ENCODE results near the gene MGAT1. TPM values are rescaled to one million over a fixed set of nuclear protein-coding genes. Genes with fewer than 3 reads are reported as not detected.
"Not testable (repeated sequence)": the region's sequence is repeated elsewhere in the genome, so short reads cannot be mapped to it uniquely, and the experiment has no call there.

MGAT1 gene
- total and polyA plus RNA-seq, 9 donors = 52.1 to 100 (median 82.4) TPM

- Histone ChIP-seq H3K27ac (ENCODE audit: low read length) (peak overlapping the region; percentile 88), H3K36me3 (ENCODE audit: control insufficient read depth, insufficient read depth, low read length) (peaks cover 27% of the 10 kb centered on the region), H3K27me3 (ENCODE audit: control insufficient read depth, insufficient read depth, low read length) (no peaks in the 10 kb centered on the region), H3K4me3 (ENCODE audit: low read length) (no peak overlapping the region), H3K9me3 (replicated peaks; ENCODE audit: control insufficient read depth, low read depth, low read length) (no peaks in the 10 kb centered on the region), H3K4me1 (ENCODE audit: control insufficient read depth, insufficient read depth, low read length) (peaks cover 42% of the 10 kb centered on the region)
- peak; percentile 60 for DNase-seq
- 3% methylated on average over 10 of the region's 21 CpGs for WGBS (ENCODE audit: insufficient coverage)
Measured at GRCh38 chr5:180786531-180787398, 15.8 kb downstream of the MGAT1 start.

GRCh38 chr5:180785794-180786221 lies 16.8 kb downstream of the MGAT1 start:
- WGBS (ENCODE audit: insufficient coverage) = 25% methylated on average over 3 of the region's 5 CpGs
- H3K9me3 ChIP-seq (replicated peaks; ENCODE audit: control insufficient read depth, low read depth, low read length) = no peaks in the 10 kb centered on the region
- peaks cover 18% of the 10 kb centered on the region for H3K36me3 ChIP-seq (ENCODE audit: control insufficient read depth, insufficient read depth, low read length)
- H3K4me3 ChIP-seq (ENCODE audit: low read length) = no peak overlapping the region
- H3K27me3 ChIP-seq (ENCODE audit: control insufficient read depth, insufficient read depth, low read length) = no peaks in the 10 kb centered on the region
- peak overlapping the region; percentile 88 for H3K27ac ChIP-seq (ENCODE audit: low read length)
- peak; percentile 82 for DNase-seq
- peaks cover 42% of the 10 kb centered on the region for H3K4me1 ChIP-seq (ENCODE audit: control insufficient read depth, insufficient read depth, low read length)

GRCh38 chr5:180785121-180785781 lies 17.4 kb downstream of the MGAT1 start:
- Histone ChIP-seq H3K9me3 (replicated peaks; ENCODE audit: control insufficient read depth, low read depth, low read length) (no peaks in the 10 kb centered on the region), H3K27ac (ENCODE audit: low read length) (peak overlapping the region; percentile 88), H3K4me3 (ENCODE audit: low read length) (no peak overlapping the region), H3K27me3 (ENCODE audit: control insufficient read depth, insufficient read depth, low read length) (no peaks in the 10 kb centered on the region), H3K36me3 (ENCODE audit: control insufficient read depth, insufficient read depth, low read length) (peaks cover 14% of the 10 kb centered on the region), H3K4me1 (ENCODE audit: control insufficient read depth, insufficient read depth, low read length) (peaks cover 42% of the 10 kb centered on the region)
- peak; percentile 68 for DNase-seq
- 39% methylated on average over 11 of the region's 15 CpGs for WGBS (ENCODE audit: insufficient coverage)

GRCh38 chr5:180784497-180785097 lies 18.0 kb downstream of the MGAT1 start:
- WGBS (ENCODE audit: insufficient coverage) = 19% methylated on average over 3 of the region's 13 CpGs

GRCh38 chr5:180783340-180784052 lies 19.1 kb downstream of the MGAT1 start:
- Histone ChIP-seq H3K4me1 (ENCODE audit: control insufficient read depth, insufficient read depth, low read length) (peaks cover 35% of the 10 kb centered on the region), H3K9me3 (replicated peaks; ENCODE audit: control insufficient read depth, low read depth, low read length) (no peaks in the 10 kb centered on the region), H3K27ac (ENCODE audit: low read length) (no peak overlapping the region), H3K27me3 (ENCODE audit: control insufficient read depth, insufficient read depth, low read length) (no peaks in the 10 kb centered on the region), H3K36me3 (ENCODE audit: control insufficient read depth, insufficient read depth, low read length) (peaks cover 4% of the 10 kb centered on the region), H3K4me3 (ENCODE audit: low read length) (no peak overlapping the region)
- DNase-seq = no peak
- WGBS (ENCODE audit: insufficient coverage) = 88% methylated on average over 6 of the region's 12 CpGs

More at GRCh38 chr5:180784497-180785097, 18.0 kb downstream of the MGAT1 start:
- H3K9me3 ChIP-seq (replicated peaks; ENCODE audit: control insufficient read depth, low read depth, low read length) = no peaks in the 10 kb centered on the region
- peaks cover 9% of the 10 kb centered on the region for H3K36me3 ChIP-seq (ENCODE audit: control insufficient read depth, insufficient read depth, low read length)
- peak; percentile 92 for DNase-seq
- no peak overlapping the region for H3K4me3 ChIP-seq (ENCODE audit: low read length)
- peak overlapping the region; percentile 88 for H3K27ac ChIP-seq (ENCODE audit: low read length)
- peaks cover 40% of the 10 kb centered on the region for H3K4me1 ChIP-seq (ENCODE audit: control insufficient read depth, insufficient read depth, low read length)
- no peaks in the 10 kb centered on the region for H3K27me3 ChIP-seq (ENCODE audit: control insufficient read depth, insufficient read depth, low read length)

GRCh38 chr5:180782748-180783147 lies 19.9 kb downstream of the MGAT1 start:
- Histone ChIP-seq H3K36me3 (ENCODE audit: control insufficient read depth, insufficient read depth, low read length) (no peaks in the 10 kb centered on the region), H3K27me3 (ENCODE audit: control insufficient read depth, insufficient read depth, low read length) (no peaks in the 10 kb centered on the region), H3K4me3 (ENCODE audit: low read length) (no peak overlapping the region), H3K27ac (ENCODE audit: low read length) (no peak overlapping the region), H3K9me3 (replicated peaks; ENCODE audit: control insufficient read depth, low read depth, low read length) (no peaks in the 10 kb centered on the region), H3K4me1 (ENCODE audit: control insufficient read depth, insufficient read depth, low read length) (peaks cover 28% of the 10 kb centered on the region)
- DNase-seq = no peak
- WGBS (ENCODE audit: insufficient coverage) = 60% methylated on average over 1 of the region's 2 CpGs

- 98% methylated on average over 12 of the region's 14 CpGs for WGBS (ENCODE audit: insufficient coverage)
- not testable (repeated sequence) for H3K36me3 ChIP-seq (ENCODE audit: control insufficient read depth, insufficient read depth, low read length); H3K27ac ChIP-seq (ENCODE audit: low read length); H3K4me3 ChIP-seq (ENCODE audit: low read length); H3K9me3 ChIP-seq (replicated peaks; ENCODE audit: control insufficient read depth, low read depth, low read length); H3K27me3 ChIP-seq (ENCODE audit: control insufficient read depth, insufficient read depth, low read length); DNase-seq
- H3K4me1 ChIP-seq (ENCODE audit: control insufficient read depth, insufficient read depth, low read length) = peaks cover 20% of the 10 kb centered on the region
Measured at GRCh38 chr5:180781900-180782326, 20.7 kb downstream of the MGAT1 start.

- no peak for DNase-seq
- 75% methylated on average over 7 of the region's 10 CpGs for WGBS (ENCODE audit: insufficient coverage)
- Histone ChIP-seq H3K27ac (ENCODE audit: low read length) (no peak overlapping the region), H3K9me3 (replicated peaks; ENCODE audit: control insufficient read depth, low read depth, low read length) (no peaks in the 10 kb centered on the region), H3K4me1 (ENCODE audit: control insufficient read depth, insufficient read depth, low read length) (peaks cover 1% of the 10 kb centered on the region), H3K4me3 (ENCODE audit: low read length) (no peak overlapping the region), H3K36me3 (ENCODE audit: control insufficient read depth, insufficient read depth, low read length) (no peaks in the 10 kb centered on the region), H3K27me3 (ENCODE audit: control insufficient read depth, insufficient read depth, low read length) (peaks cover 3% of the 10 kb centered on the region)
Measured at GRCh38 chr5:180779985-180780610, 22.5 kb downstream of the MGAT1 start.

- Histone ChIP-seq H3K27me3 (ENCODE audit: control insufficient read depth, insufficient read depth, low read length) (peaks cover 3% of the 10 kb centered on the region), H3K9me3 (replicated peaks; ENCODE audit: control insufficient read depth, low read depth, low read length) (no peaks in the 10 kb centered on the region), H3K36me3 (ENCODE audit: control insufficient read depth, insufficient read depth, low read length) (no peaks in the 10 kb centered on the region), H3K4me1 (ENCODE audit: control insufficient read depth, insufficient read depth, low read length) (no peaks in the 10 kb centered on the region), H3K4me3 (ENCODE audit: low read length) (no peak overlapping the region), H3K27ac (ENCODE audit: low read length) (no peak overlapping the region)
- 94% methylated on average over 1 of the region's 1 CpG for WGBS (ENCODE audit: insufficient coverage)
- no peak for DNase-seq
Measured at GRCh38 chr5:180777475-180777874, 25.1 kb downstream of the MGAT1 start.
